NCI-H2196 treated with DMSO at 0.1 percent for 48 hours (cell line): ENCODE results near the gene SLC9A6.
"Not testable (repeated sequence)": the region's sequence is repeated elsewhere in the genome, so short reads cannot be mapped to it uniquely, and the experiment has no call there.

Experiments used
- DNase-seq: peaks from one replicate; lab custom pipeline; 2025; ENCODE audit not compliant: unreplicated experiment; lab: John Stamatoyannopoulos, UW

SLC9A6 gene

DNA sequence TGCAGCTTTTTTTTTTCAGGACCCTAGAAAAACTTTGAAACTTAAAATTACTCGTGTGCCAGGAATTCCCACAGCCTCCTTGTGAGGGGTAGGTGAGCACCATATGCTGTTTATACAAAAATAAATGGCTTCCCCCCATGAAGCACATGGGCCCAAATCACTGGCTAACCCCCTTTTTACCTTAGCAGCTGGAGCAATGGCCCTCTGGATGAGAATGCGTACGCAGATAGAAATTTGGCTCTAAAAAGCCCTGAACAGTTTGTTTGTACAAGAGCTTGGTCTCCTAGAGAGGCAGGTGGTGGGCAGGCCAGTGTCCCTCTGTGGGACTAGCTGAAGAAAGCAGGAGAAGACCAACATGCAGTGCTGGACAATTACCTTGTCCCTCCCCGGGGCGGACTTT, 76.5 kb downstream of the SLC9A6 start:
- DNase-seq: no peak

DNA sequence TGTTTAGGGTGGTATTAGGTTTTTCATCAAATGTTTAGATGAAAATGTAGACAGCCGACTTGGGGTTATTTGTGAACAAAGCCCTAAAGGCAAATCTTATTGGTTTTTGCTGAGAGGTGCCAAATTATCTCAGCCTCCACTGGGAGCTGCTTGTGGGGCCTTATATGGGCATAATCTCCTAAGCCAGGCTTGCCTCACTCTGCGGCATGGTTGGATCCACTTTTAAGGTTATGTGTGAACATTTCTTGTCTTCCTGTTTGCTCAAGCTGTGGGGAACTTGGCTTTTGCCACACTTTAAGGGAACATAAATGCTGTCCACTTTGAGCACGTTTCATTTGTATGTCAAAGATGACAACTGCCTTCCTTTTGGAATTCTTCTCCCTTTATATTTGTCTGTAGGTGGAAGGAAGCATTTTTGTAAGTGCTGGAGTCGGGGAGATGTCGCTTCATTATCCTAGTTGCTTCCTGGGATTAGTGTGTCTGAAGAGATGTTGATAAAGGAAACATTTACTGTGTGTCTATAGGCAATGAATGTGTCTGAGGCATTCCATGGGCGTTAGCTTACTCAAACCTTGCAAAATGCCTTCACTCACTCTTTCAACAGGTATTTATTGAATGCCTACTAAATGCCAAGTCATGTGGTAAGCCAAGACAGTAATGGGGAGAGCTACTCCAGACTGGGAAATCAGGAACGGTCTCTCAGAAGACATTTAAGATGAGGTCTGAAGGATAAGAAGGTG, 78.3 kb downstream of the SLC9A6 start:
- DNase-seq: no peak

DNA sequence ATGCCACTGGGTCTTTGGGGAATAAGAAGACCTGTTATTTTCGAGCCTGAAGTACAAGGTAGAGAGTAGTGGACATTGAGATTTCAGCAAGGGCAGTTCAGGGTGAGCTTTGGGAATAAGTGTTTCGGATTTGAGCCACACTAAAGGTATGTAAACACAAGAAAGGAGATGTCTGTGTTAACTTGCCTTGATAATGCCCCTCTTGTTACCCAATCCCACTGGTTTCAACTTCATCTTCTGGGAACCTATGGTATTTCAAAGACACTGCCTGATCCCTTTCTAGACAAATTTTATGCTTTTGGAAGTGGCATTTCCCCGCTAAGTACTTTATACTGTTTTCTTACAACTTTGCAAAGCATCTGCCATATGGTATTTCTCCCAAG, 79.4 kb downstream of the SLC9A6 start:
- DNase-seq: no peak

- no peak for DNase-seq
Measured at GRCh38 chrX:136065044-136065671, 79.9 kb downstream of the SLC9A6 start.

DNA sequence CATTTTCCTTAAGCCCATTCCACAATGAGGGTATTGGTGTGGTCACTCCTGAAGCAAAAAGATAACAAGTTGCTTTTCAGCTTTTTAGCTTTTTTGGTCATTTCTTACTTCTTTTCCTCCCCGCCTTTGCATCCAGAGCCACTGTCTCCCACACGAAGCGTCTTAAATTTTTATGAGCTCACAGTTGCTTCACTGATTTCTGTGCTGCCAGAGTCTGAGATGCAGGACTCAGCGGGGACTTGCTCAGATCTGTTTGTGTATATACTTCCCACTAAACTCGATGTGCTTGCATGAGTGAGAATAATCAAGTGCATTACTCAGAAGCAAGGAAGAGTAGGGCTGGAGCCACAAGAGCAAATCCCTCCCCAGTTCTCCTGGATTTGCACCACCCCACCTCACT, 81.9 kb downstream of the SLC9A6 start:
- DNase-seq: no peak

GRCh38 chrX:136067966-136068365, 82.7 kb downstream of the SLC9A6 start:
- DNase-seq: no peak

DNA sequence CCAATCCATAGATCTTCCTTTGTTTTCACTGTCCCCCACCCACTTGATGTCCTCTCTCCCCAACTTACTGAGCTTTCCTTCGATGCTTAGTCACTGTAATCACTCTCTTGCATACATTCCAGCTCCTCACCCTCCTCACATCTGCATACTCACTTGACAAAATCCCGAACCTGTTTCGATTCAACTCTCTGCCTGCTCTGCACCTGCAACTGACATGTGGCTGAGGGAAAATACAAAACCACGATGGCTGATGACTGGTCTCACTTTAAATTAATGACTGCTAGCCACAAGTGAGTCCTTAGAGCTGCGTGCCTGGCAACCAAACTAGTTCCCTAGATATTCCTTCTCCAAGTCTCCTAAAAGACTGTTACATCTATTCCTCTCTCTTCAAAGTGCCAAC, 91.7 kb downstream of the SLC9A6 start:
- no peak for DNase-seq

DNA sequence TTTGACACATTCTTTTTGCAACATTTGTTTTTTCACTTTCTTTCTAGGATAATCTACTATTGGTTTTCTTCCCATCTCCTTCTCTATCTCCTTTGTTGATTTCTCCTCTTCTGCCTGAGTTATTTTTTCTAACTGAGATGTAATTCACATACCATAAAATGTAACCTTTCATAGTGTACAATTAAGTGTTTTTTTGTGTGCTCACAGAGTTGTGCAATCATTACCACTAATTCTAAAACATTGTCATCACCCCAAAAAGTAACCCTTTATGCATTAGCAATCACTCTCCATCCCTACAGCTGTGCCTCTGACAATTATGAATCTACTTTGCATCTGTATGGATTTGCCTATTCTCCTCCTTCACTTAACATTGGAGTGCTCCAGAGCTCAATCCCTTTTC, 95.5 kb downstream of the SLC9A6 start:
- no peak for DNase-seq

- no peak for DNase-seq
Measured at GRCh38 chrX:136086521-136086920, 101.3 kb downstream of the SLC9A6 start.

- not testable (repeated sequence) for DNase-seq
Measured at GRCh38 chrX:136091898-136092297, 106.7 kb downstream of the SLC9A6 start.

- no peak for DNase-seq
Measured at GRCh38 chrX:136094962-136095361, 109.7 kb downstream of the SLC9A6 start.
